A549 (cell line): ENCODE results near the gene CYP26B1.

Source experiments
- CBX8 ChIP-seq: fragments of 200-600 bp; sonication (generic); IDR thresholded peaks from 2 replicates; pipeline ENCODE4 v1.6.1; 2016
- CEBPB ChIP-seq, 2 experiments: fragments of >200 bp in 1 of 2; sonication (Bioruptor Twin) in 1 of 2; formaldehyde crosslinking in 1 of 2; IDR thresholded peaks; 2 replicates each; pipeline ENCODE4 v1.6.1; 2012 to 2016
- CTCF ChIP-seq: fragments of >200 bp; sonication (Bioruptor Twin); formaldehyde crosslinking; IDR thresholded peaks from 3 replicates; pipeline ENCODE4 v1.5.1; 2016
- EP300 ChIP-seq, 2 experiments: fragments of >200 bp; sonication (Bioruptor Twin); formaldehyde crosslinking; IDR thresholded peaks; 2 replicates in 1 of 2; 3 replicates in 1 of 2; pipeline ENCODE4 v1.6.1; 2016 to 2017
- GATA3 ChIP-seq: IDR thresholded peaks from 2 replicates; pipeline ENCODE4 v1.6.1; 2012; ENCODE audit warnings: borderline replicate concordance
- HOXA7 ChIP-seq: fragments of 250-450 bp; sonication (Bioruptor Pico); IDR thresholded peaks from 2 replicates; pipeline ENCODE4 v1.5.0; 2020; ENCODE audit warnings: mild to moderate bottlenecking, moderate library complexity
- JUNB ChIP-seq: fragments of >200 bp; sonication (Bioruptor Twin); formaldehyde crosslinking; IDR thresholded peaks from 2 replicates; pipeline ENCODE4 v1.6.1; 2016
- MAX ChIP-seq: IDR thresholded peaks from 2 replicates; pipeline ENCODE4 v1.6.1; 2012
- PHF8 ChIP-seq: fragments of 200-600 bp; sonication (generic); IDR thresholded peaks from 2 replicates; pipeline ENCODE4 v1.6.1; 2016; ENCODE audit warnings: low read depth, mild to moderate bottlenecking, antibody characterized with exemption, moderate library complexity, borderline replicate concordance
- POLR2A ChIP-seq: IDR thresholded peaks from 2 replicates; pipeline ENCODE4 v1.6.1; 2012; ENCODE audit warnings: mild to moderate bottlenecking, low read length
- RAD21 ChIP-seq, 2 experiments: fragments of >200 bp in 1 of 2; sonication (Bioruptor Twin) in 1 of 2; formaldehyde crosslinking in 1 of 2; IDR thresholded peaks in 1 of 2; conservative IDR thresholded peaks in 1 of 2; 2 replicates in 1 of 2; 3 replicates in 1 of 2; pipeline ENCODE4 v1.6.1; 2012 to 2018; ENCODE audit warnings: inconsistent platforms in 1 of 2
- REST ChIP-seq: fragments of 200-600 bp; sonication (generic); IDR thresholded peaks from 2 replicates; pipeline ENCODE4 v1.6.1; 2016; ENCODE audit warnings: antibody characterized with exemption, mild to moderate bottlenecking, moderate library complexity
- RFX5 ChIP-seq: fragments of 450-650 bp; IDR thresholded peaks from 2 replicates; pipeline ENCODE4 v1.7.1; 2014; ENCODE audit warnings: antibody characterized with exemption, mild to moderate bottlenecking, moderate library complexity
- SMC3 ChIP-seq: fragments of >200 bp; sonication (Bioruptor Twin); formaldehyde crosslinking; IDR thresholded peaks from 3 replicates; pipeline ENCODE4 v1.6.1; 2018; ENCODE audit warnings: inconsistent platforms

GRCh38 chr2:72106978-72107377, 40.7 kb downstream of the CYP26B1 start:
- no peak for TF ChIP-seq MAX
- TF ChIP-seq CTCF, result no peak
- TF ChIP-seq JUNB, result no peak
- TF ChIP-seq RFX5, result no peak
- no peak for TF ChIP-seq POLR2A
- no peak for TF ChIP-seq RAD21 (conservative IDR thresholded peaks at IDR 0.05 in 1 of 2, IDR thresholded peaks at IDR 0.05 in 1 of 2)
- TF ChIP-seq REST, result no peak
- no peak for TF ChIP-seq CBX8
- no peak for TF ChIP-seq SMC3
- TF ChIP-seq HOXA7 (CRISPR knock-in tag), result no peak
- TF ChIP-seq GATA3, result no peak
- no peak for TF ChIP-seq PHF8
- no peak for TF ChIP-seq EP300 (IDR thresholded peaks at IDR 0.05)
- no peak for TF ChIP-seq CEBPB (IDR thresholded peaks at IDR 0.05)
